ENCODE results near the gene SPECC1. TPM values are rescaled to one million over a fixed set of nuclear protein-coding genes. Genes with fewer than 3 reads are reported as not detected.
"Not testable (repeated sequence)": the region's sequence is repeated elsewhere in the genome, so short reads cannot be mapped to it uniquely, and the experiment has no call there.

SPECC1 gene
- total and polyA plus RNA-seq, 7 donors = 10.9 to 98.3 (median 43.5) TPM

DNA sequence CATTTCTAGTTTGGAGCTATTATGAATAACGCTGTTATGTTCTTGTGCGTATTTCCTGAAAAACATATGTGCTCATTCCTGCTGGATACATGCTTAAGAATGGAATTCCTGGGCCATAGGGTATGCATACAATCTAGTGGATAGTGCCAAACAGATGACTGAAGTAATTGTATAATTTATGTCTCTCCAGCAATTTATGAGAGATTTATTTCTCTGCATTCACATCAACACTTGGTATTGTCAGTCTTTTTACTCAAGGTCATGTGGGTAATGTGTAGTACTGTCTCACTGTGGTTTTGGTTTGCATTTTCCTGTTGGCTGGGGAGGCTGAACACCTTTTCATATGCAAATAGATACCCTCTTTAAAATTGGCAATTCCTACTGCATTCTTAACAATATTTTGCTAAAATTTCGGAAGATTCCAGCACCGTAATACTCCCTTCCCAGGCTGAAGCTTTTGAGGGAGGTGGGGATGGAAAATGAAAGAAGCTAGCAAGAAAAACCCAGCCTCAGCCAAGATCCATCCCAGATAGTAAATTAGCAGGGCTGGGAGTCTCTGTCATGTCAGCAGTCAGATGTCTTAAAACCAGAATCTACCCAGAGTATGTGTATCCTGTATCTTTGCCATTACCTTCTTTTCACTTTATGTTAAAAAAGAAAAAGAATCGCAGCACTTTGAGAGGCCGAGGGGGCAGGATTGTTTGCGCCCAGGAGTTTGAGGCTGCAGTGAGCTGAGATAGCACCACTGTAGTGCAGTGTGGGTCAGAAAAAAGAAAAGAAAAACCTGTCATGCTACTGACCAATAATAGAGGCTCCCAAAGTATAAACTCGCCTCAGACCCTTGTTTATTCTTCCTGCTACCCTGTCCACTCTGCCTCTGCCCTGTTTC, 253.3 kb downstream of the SPECC1 start:
- H3K36me3 ChIP-seq = no peaks in the 10 kb centered on the region
- TF ChIP-seq EP300 (IDR thresholded peaks at IDR 0.05) = no peak
- no peak for TF ChIP-seq CTCF (IDR thresholded peaks at IDR 0.05)
- TF ChIP-seq POLR2AphosphoS5 (IDR thresholded peaks at IDR 0.05) = no peak
- TF ChIP-seq POLR2A (IDR thresholded peaks at IDR 0.05) = no peak
- H3K9me3 ChIP-seq = no peaks in the 10 kb centered on the region
- H3K27me3 ChIP-seq = no peaks in the 10 kb centered on the region
- H3K27ac ChIP-seq = peak overlapping the region in 2 of 4 donors; percentile 35 to 64
- intact Hi-C loops (cut with DNase I) = no loop called here
- H3K4me3 ChIP-seq = no peak overlapping the region
- H3K4me1 ChIP-seq = peaks cover 0 to 25% (median 8%) of the 10 kb centered on the region in 4 donors
- no peak for DNase-seq
- WGBS, 2 donors = 86 to 93% methylated on average over 8 of the region's 8 CpGs

- Histone ChIP-seq H3K27ac (peak overlapping the region in 2 of 4 donors; percentile 35 to 64), H3K4me1 (peaks cover 0 to 25% (median 8%) of the 10 kb centered on the region in 4 donors)
- DNase-seq; H3K27me3 ChIP-seq; intact Hi-C loops (cut with DNase I); H3K9me3 ChIP-seq; H3K36me3 ChIP-seq; H3K4me3 ChIP-seq: not testable (repeated sequence)
- 75 to 88% methylated on average over 5 of the region's 5 CpGs for WGBS, 2 donors
These were observed 253.9 kb downstream of the SPECC1 start for GRCh38 chr17:20263115-20263433.

- DNase-seq = no peak
- intact Hi-C loops (cut with DNase I) = no loop called here
- TF ChIP-seq EP300 (IDR thresholded peaks at IDR 0.05) = peak in 1 of 4 donors; percentile 17
- TF ChIP-seq CTCF (IDR thresholded peaks at IDR 0.05) = no peak
- TF ChIP-seq POLR2AphosphoS5 (IDR thresholded peaks at IDR 0.05) = peak in 3 of 4 donors; percentile 3 to 61 (median 47)
- no peak for TF ChIP-seq POLR2A (IDR thresholded peaks at IDR 0.05)
- peak overlapping the region in 2 of 4 donors; percentile 35 to 64 for H3K27ac ChIP-seq
- H3K4me3 ChIP-seq = no peak overlapping the region
- no peaks in the 10 kb centered on the region for H3K36me3 ChIP-seq
- 81% methylated on average over 5 of the region's 5 CpGs for WGBS, 2 donors
- H3K4me1 ChIP-seq = peaks cover 0 to 25% (median 8%) of the 10 kb centered on the region in 4 donors
- H3K9me3 ChIP-seq = no peaks in the 10 kb centered on the region
- no peaks in the 10 kb centered on the region for H3K27me3 ChIP-seq
These were observed 254.4 kb downstream of the SPECC1 start for GRCh38 chr17:20263595-20263994.

- Histone ChIP-seq H3K4me1 (peaks cover 0 to 30% (median 12%) of the 10 kb centered on the region in 4 donors), H3K9me3 (no peaks in the 10 kb centered on the region), H3K27me3 (no peaks in the 10 kb centered on the region), H3K4me3 (no peak overlapping the region), H3K27ac (peak overlapping the region in 1 of 4 donors; percentile 64), H3K36me3 (no peaks in the 10 kb centered on the region)
- intact Hi-C loops (cut with DNase I) = no loop called here
- DNase-seq = no peak
- no peak for TF ChIP-seq POLR2A (IDR thresholded peaks at IDR 0.05)
- TF ChIP-seq POLR2AphosphoS5 (IDR thresholded peaks at IDR 0.05) = no peak
- TF ChIP-seq CTCF (IDR thresholded peaks at IDR 0.05) = no peak
- WGBS, 2 donors = 86 to 94% methylated on average over 6 of the region's 6 CpGs
These were observed 255.8 kb downstream of the SPECC1 start for GRCh38 chr17:20264996-20265395.

DNA sequence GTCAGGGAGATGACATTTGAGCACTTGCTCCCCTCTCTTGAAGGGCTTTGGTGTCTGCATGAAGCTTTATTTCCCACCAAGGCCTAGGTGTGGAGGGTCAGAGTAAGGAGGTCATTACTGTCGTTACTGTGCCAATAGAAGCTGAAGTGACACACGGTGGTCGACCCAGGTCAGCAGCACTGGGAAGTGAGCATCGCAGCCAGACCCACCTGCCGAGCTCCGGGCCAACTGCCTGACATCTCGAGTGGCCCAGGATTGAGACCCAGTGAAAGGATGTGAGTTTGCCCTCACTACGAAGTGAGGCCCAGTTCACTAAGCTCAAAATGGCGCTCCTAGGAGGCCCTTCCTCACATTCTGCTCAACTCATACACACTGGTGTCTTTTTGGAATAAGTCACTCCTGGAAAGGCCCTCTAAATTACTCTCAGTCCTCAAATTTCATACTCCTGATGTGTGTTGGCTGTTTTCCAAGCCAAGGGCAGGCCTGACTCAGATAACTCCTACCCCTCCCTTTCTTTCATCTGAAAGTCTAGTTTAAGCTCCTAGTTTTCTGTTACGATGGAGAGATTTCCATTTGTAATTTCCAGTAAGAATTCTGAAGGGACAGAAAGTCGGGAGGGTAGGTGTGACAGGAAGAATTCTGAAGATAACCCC, 257.8 kb downstream of the SPECC1 start:
- Histone ChIP-seq H3K4me3 (no peak overlapping the region), H3K36me3 (no peaks in the 10 kb centered on the region), H3K4me1 (peaks cover 0 to 30% (median 13%) of the 10 kb centered on the region in 4 donors), H3K9me3 (no peaks in the 10 kb centered on the region), H3K27ac (no peak overlapping the region), H3K27me3 (no peaks in the 10 kb centered on the region)
- TF ChIP-seq CTCF (IDR thresholded peaks at IDR 0.05) (no peak), EP300 (IDR thresholded peaks at IDR 0.05) (no peak), POLR2AphosphoS5 (IDR thresholded peaks at IDR 0.05) (no peak)
- 91 to 93% methylated on average over 11 of the region's 11 CpGs for WGBS, 2 donors
- intact Hi-C loops (cut with DNase I) = no loop called here
- DNase-seq = no peak

Measured in sigmoid colon (tissue), 7 donors.